Activated naive CD4-positive, alpha-beta T cell (primary cell): ENCODE measurements around the gene FGF1.

ENCODE experiments used
- DNase-seq, 4 experiments: peaks; one replicate each; lab custom pipeline; 2025; lab: John Stamatoyannopoulos, UW

The FGF1 gene

DNA sequence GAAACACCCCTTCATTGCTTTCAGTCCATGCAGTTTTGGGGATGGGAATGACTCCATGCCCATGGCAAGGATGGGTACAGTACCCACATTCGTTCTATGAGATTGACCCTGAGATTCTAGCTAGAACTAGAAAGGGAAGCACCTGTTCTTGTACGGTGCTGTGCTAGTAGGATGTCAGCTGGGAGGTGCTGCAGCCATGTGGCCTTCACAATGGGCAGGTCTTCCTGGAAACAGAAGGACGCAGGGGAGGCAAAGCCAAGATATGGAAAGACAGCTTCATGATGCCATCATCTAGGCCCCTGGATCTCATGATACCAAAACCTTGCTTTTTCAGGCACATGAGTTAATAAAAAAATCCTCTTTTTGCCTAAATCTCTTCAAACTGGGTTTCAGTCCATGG is 10.5 kb upstream of the FGF1 start:
- DNase-seq = no peak

DNA sequence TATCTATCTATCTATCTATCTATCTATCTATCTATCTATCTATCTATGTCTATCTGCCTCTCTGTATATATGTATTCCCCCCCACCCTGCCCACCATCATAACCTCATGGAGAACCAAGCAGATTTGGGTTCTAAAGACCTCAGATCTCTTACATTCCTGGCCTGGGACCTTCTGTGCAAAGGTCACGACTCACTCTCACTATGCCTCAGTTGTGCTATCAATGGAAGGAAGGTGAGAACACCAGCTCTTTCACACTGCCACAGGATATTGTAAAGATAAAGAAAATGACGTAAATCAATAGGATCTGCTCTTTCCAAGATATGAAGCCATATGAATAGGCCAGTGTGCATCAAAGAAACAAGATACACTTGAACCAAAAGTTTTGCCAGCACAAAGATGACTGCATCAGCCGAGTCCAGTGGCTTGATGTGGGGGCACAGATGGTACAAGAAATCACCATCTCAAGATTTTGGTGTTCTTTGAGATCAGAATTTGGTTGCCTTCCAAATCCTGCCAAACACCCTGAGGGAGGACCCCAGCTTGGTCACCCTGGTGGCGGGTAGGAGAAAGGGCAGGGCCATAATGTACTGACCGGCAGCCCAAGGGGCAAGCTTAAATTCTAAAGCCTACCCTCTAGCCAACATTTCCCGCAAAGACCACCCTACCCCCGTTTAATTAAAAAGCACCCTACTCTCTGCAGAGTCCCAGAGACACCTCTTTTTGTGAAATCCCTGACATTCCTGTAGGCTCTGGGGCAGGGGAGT is 8.4 kb upstream of the FGF1 start:
- DNase-seq = no peak

DNA sequence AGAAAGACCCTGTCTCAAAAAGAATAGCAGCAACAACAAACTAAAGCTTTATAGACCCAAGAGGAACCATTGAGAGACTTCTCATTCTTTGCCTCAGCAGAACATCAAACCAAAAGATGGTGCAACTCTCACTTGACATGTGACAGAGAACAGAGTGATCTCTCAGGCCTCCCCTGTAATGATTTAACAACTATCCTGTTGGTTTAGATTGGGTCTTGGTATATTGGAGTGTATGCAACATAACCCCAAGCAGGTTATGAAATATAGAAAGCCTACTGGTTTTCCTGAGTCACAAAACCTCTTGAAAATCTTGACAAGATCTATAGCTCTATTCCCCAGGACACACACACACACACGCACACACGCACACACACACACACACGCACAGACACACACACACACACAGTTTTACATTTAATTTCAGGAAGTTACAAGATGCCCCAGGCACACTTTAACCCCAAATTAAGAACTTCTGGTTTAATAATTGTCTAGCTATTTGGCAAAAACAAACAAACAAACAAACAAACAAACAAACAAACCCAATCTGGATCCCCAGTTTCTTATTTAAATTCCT is 6.5 kb upstream of the FGF1 start:
- no peak for DNase-seq

DNA sequence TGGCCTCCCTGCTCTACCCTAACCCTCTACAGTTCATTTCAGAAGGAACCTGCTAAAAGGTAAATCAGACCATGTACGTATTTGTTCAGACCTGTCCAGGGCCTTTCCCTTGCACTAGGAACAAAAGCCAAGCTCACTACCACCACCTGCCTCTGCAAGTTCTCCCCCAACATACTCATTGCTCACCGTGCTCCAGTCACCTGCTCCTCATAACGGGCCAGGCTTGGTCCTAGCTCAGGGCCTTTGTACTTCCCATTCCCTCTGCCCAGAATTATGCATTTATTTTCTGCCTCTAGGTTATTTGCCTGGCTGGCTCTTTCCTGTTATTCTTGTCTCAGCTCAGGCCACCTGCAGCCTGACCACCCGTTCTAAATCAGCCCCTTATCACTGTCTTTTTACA is 4.8 kb upstream of the FGF1 start:
- no peak for DNase-seq

DNA sequence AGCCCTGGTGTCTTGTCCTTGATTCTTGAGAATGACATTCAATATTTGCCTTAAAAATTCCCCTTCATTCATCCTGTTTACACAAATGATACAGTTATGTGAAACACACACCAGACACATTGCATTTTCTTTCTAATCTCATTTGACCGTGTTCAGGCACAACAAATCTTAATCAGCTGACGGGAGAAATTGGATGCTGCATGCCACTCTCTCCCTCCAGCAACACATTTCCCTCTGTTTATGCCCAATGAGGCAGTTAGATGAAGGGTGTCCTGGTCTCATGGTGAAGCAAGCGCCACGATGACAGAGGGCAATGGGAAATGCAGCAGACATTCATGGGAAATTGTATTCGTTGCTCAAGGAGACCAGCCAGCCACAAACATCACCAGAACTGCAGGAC is 3.2 kb upstream of the FGF1 start:
- DNase-seq = no peak

DNA sequence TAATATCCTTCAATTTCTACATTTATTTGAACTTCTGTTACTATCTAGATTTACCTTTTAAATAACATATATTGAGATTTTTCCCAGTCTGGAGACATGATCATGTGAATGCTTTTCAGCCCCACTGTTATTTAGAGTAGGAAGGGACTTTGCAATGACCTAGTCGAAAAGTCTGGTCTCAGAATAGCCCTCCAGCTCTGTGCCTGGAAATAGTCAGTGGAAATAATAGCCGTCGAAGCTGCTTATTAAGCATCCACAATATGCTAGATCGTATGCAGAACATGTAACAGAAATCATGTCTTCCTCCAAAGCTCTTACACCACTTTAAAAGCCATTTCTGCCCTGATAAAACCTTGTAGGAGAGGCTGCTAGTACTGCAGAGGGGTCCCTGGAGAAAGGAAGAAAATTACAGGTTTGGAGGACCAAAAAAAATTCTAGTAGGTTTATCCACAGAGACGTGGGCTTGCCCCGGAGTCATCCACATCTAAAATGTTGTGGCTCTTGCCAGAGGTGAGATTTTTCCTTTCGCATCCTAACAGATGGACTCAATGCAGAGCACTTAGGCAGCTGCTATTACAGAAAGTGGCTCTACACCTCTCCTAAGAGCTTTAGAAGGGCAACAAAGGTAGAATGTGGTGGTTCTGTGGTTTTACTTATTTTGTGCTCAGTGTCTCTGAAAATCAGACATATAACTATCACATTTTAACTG is 2.5 kb upstream of the FGF1 start:
- DNase-seq = no peak

DNA sequence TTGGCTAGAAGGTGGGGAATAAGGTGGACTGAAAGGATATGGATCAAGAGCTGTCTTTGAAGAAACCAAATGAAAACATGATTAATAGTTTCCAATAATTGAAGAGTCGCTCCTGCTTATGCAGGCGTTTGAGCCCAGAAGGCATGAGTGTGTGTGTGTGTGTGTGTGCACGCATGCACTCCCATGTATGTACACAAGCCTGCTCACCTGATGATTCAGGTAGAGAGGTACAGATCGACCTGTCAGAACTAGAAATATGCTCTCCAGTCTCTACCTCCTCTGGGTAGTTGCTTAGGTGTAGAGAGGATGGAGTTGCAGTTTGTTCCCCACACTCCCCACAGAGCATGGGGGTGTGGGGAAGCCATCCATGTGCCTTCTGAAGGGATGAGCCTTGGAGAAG is 1.1 kb upstream of the FGF1 start:
- no peak for DNase-seq

DNA sequence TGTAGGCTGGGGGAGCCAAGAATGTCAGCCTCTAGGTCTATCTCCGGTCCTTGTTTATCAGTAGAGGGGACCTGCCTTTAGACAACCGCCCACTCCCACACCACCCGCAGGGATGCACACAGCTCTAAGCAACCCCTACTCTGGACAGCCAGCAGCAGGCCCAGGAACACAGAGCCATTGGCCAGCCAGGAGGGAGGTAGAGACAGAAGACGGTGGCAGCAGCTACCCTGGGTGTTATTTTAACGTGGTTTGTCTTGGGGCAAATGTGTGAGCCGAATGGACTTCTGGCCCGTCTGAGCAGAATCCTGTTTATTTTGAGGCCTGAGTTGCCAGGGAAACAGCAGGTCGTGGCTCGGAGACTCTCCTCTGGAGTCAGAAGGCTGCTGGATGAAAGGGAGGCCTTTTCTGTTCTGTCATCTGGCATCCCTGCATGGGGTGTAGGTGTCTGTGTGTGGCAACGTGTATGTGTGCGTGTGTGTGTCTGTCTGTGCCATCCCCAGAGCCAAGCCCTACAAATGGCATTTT is 382 bp upstream of the FGF1 start:
- DNase-seq = no peak

DNA sequence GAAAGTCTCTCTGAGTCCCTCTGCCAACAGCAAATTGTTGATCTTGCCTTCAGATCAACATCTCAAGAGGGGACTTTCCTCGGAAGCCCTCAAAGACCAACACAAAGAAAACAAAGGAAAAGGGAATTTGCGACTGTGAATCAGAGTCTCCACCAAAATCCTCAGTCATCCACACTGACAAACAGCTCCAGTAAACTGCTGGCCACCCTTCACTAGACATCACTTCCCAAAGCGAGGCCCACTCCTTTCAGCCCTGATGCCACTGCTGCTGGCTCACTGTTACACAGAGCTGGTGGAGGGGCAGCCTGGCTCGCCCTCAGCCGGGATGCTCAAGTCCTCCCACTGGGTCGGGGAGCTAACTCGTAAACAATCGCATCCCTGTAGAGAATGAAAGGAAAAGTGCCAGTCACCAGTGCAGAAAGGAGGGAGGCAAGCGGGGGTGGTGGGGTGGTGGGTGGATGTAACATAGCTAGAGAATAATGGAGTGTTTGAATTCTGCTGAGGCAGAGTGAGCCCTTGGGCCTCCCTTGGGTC is 1.3 kb downstream of the FGF1 start:
- no peak for DNase-seq

DNA sequence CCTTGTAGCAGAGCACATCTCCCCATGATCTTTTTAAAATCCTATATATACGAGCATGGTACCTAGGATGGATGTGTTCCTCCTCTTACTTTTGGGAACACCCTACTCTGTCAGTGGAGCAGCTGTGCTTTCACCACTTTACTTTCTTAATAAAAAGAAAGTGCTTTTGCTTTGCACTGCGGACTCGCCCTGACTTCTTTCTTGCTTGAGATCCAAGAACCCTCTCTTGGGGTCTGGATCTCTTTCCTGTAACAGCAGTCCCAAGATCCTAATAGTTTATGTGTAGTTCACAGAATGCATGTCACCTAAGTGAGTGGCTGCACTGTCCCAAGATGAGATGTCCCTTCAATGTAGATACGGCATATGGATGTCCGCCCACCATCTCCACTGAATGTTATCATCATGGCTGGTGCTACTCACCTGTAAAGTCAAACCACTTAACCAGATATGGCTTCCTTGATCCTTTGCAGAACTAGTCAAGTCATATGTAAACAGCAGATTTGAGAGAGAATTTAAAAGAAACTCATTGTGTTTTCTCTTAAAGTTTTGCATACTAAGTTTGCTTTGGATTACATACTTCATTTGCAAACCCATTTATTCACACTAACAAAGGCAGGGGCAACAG is 1.9 kb downstream of the FGF1 start:
- no peak for DNase-seq

DNA sequence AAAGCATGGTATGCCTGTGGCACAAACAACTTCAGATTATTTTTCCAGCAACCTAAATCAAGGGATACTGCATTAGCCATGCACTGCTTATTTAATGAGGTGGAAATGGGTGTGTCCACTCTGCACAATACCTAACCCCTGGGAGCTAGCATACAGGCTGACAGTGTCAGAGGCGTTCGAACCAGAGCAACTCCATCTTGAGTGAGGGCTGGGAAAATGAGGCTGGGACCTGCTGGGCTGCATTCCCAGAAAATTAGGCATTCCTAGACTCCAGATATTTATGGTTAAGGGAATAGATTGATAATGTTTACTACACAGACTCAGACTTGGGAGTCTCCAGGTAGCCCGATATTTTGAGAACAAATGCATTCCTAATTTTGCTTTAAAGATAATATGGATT is 2.8 kb downstream of the FGF1 start:
- no peak for DNase-seq

DNA sequence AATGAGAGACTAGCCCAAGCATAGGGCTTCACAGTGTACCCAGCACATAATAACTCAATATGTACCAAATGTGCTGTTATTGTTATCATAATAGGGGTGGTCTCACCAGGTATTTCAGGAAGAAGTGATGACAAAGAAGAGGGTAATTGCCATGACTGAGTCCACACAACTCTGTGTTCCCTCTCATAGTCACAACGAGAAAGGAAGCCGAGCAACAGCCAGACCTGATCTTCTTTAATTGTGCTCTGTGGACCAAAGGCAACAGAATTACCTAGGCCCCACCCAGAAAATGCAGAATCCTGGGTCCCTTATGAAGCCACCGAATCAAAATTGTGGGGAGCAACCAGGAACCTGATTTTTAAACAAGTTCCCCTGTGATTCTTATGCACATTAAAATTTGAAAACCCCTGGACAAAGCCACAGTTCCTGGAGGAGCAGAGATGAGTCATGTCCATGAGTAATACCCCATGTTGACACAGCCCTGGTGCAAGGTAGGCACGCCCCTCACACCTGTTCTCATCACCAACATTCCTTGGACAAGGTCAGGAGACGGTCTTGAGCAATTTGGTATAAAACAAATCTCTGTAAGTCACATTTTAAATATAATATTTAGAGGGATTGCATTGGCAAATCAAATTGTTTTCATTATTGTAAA is 5.2 kb downstream of the FGF1 start:
- no peak for DNase-seq

DNA sequence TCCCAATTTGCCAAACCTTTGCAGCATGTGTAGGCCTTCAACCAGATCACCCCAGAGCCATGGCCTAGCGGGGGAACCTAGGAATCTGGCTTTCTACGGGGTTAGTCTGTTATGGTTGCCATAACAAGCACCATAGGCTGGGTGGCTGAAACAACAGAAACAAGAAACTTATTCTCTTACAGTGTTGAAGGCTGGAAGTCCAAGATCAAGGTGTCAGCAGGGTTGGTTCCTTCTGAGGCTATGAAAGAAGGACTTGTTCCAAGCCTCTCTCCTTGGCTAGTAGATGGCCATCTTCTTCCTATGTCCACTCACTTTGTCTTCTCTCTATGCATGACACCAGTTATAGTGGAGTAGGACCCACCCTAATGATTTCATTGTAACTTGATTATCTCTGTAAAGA is 6.1 kb downstream of the FGF1 start:
- no peak for DNase-seq

DNA sequence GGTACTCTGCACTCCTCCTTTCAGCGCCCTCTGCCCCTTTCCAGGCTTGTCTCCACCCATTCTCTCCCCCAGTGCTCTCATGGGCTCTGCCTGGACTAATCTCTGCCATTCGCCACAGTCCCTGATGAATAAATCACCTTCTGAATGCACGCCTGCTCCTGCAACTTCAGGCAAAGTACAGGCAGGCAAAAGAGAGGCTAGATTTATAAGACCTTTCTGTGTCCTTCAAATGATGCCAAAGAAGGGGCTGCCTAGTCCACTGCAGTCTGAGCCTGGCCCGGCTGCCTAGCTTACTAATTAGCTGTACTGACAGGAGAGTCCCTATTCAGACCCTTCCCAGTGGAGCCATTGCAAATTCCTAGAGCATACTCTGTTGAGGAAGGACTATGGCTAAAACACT is 7.4 kb downstream of the FGF1 start:
- no peak for DNase-seq

DNA sequence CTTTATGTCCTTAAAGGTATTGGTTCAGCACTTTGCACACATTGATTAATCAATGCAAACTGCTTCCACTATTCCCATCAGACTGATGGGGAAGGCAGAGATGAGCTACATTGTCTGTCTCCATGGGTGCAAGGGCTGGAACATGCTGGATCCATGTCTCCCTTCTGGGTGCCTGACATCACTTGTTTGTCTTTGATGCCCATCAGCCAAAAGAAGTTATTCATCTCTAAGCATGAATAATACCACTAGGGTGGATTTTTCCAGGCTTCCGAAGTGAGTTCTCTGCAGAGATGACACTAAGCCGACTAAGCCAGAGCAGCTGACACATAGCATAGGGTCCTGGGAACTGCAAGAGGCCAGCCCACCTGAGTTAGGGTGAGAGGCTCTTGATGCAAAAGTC is 8.7 kb downstream of the FGF1 start:
- no peak for DNase-seq

DNA sequence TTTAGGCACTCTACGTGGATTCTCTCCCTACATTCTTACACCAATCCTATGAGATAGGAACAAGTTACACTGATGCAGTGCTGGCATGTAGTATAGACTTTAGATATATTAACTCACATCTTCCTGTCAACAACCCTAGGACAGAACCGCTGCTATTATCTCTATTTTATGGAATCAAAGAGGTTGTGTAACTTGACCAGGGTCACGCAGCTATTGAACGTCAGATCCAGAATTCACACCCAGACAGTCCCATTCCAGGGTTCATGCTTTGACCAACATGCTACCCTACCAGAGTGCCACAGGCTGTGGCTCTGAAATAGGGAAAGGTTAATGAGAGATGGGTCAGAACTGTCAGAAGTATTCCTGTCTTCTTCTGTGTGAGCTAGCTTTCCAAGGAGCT is 9.6 kb downstream of the FGF1 start:
- DNase-seq = no peak

DNA sequence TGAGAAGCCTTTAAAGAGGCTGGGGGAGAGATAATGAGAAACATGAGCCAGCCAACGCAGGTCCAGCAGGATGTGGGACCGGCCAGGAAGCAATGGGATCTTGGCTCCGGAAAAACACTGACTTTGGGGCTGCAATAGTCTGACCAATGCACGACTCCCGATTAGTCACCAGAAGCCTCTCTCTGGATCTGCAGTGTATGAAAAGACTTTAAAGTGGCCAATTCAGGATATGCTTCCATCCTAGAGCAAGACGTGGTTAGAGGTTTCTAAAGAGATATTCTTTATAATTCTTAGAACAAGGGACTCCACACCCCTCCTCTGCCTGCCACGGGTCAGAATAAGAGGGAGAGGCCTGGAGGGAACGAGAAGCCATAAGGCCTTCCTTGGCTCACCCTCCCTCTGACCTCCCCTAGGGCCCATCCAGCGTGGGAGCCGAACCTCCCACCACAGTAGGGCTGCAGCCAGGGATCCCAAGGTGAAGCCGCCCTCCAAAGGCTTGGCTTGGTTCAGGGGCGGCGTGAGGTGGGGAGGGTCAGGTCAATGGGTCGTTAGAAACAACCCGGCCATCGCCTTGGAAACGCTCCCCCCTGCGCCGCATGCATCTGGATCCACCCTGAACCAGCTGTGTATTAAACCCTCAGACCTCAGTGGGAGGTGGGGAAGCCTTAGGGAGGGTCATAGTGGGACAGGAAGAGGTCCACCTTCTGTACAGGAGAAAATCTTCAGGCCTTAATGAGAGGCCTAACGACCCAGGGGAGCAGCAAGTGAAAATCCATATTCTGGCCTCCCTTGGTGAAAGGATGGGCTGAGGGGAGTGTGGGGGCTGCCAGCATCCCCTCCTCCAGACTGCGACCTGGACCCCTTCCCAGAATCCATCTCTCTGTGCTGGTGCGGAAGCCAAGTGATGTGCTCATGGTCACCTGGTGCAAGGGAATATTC is 11.1 kb downstream of the FGF1 start:
- DNase-seq = no peak

DNA sequence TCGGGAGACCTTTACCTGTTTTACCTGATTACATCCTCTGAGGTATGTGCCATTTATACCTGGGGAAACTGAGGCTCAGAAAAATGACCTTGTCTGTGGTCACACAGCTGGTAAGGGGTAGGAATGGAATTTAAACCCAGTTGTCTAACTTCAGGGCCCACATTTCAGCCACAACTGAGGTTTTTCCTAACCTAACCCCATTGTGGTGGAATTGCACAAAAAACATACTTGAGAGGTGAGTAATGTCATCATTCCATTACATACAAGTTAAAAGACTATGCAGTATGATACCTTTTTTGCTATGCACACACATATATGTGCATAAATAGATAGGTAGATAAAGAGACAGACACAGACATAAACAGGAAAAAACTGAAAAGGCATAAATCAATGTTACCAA is 14.1 kb downstream of the FGF1 start:
- no peak for DNase-seq

DNA sequence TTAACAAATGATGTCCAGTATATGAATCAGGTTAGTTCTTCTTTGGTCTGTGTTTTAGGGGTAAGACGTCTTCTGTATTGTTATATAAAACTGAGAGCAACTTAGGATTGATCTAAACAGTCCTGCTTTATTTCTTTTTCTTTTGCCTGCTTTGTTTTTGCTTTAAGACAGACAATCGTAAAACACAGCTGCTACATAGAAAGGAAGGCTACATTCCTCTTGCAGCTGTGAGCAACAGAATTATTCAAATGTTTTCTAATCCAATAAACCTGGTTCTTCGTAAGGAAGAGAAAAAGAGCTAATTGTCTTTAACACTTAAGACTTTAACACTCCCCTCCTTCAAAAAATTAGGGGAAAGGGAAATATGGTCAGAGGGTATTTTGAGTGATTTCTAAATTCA is 14.6 kb downstream of the FGF1 start:
- no peak for DNase-seq

DNA sequence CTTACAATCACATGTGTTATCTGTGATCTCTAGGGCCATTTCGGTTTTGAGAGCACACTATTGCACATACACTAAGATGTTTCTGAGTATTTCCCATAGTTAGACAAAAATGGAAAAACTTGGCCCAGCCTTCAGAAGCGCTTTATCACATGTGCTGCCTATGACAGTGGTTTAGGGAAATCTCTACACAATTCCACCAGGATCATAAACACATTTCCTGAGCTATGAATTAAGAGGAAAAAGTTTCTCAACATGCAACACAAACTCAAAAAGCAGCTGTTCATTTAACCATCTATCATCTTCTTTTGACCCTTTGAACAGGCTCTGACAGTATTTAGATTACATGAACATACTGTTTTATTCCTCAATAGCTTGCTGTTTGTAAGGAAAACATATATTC is 15.1 kb downstream of the FGF1 start:
- DNase-seq = no peak

DNA sequence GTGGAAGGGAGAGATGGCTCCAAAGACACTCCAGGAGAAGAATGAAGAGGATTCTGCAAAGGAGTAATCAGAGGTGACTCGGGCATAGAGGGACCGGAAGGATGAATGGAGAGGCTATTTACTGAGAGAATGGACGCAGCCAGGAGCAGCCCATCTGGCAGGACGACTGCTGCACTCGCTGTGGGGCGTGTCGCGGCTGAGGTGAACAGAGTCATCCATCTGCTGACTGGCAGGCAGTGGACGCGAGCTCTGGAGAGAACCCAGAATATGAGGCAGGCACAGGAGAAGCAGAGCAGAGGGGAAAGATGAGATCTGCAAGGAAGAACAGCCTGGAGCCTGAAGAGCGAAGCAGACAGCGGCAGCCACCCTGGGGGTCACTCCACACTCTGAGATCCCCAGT is 16.4 kb downstream of the FGF1 start:
- DNase-seq = no peak
